Pancreas (tissue), 10 donors: ENCODE data around the gene MCM3AP. TPM values are rescaled to one million over a fixed set of nuclear protein-coding genes. Genes with fewer than 3 reads are reported as not detected.

ENCODE experiments used
- ATAC-seq, 4 donors: fragments of 200-7000 bp; cut with Tn5 transposase; one replicate each; pipeline versions ENCODE4 v1.8.0 to v1.9.1; 2020; ENCODE audit warnings: mild to moderate bottlenecking in 4 of 4, moderate library complexity in 4 of 4
- DNase-seq, 6 donors: peaks; one replicate each; pipeline ENCODE4 v3.0.0-alpha.2; 2020
- FAIRE-seq: peaks from 2 replicates; lab custom pipeline; 2012; peaks lifted over from hg19 to GRCh38; lab: Jason Lieb, UNC
- H3K27ac ChIP-seq, 4 donors: fragments of 200-600 bp; sonication (generic); 1 replicate in 3 of 4; 2 replicates in 1 of 4; pipeline versions ENCODE4 v1.5.0 to v1.8.0; 2020
- H3K27me3 ChIP-seq, 4 donors: fragments of 200-600 bp; one replicate each; pipeline ENCODE4 v1.8.0; 2021
- H3K36me3 ChIP-seq, 3 donors: fragments of 200-600 bp; sonication (generic) in 1 of 3; one replicate each; pipeline versions ENCODE4 v1.5.0 to v1.8.0; 2020 to 2021
- H3K4me1 ChIP-seq, 3 donors: fragments of 200-600 bp; one replicate each; pipeline ENCODE4 v1.8.0; 2021
- H3K4me3 ChIP-seq, 4 donors: fragments of 200-600 bp; sonication (generic) in 2 of 4; one replicate each; pipeline versions ENCODE4 v1.5.0 to v1.8.0; 2020 to 2021
- H3K9me3 ChIP-seq, 4 donors: fragments of 200-600 bp; one replicate each; pipeline ENCODE4 v1.8.0; 2021
- WGBS, 2 donors: extraction: QIAGEN DNeasy Blood & Tissue Kit; methylation state at CpG; one replicate each; pipeline ENCODE4 v1.1.7; 2013; 5-methylcytosine and 5-hydroxymethylcytosine counted together
- intact Hi-C, 3 donors: fragments of 100-400 bp; cut with DNase I; formaldehyde crosslinking; loops; one replicate each; pipeline versions ENCODE4 v1.11.1 to v1.14.2; 2022
- polyA plus RNA-seq, 2 donors: library from polyadenylated mRNA; stranded (reverse); fragments of 200-250 nt; gene quantifications; one replicate each; pipeline ENCODE4 v1.2.3, GENCODE V29; 2013
- total RNA-seq, 6 donors: library from RNA; stranded (reverse); fragmentation: NEBNext Ultra II Directional in 4 of 6; extraction: Animal tissue kit (Norgen Biotek cat#: 25700) in 4 of 6; gene quantifications; one replicate each; pipeline versions ENCODE4 v1.2.1 to v1.2.4, GENCODE V29; 2021 to 2023
- TF ChIP-seq, protein P1 (sequence below), 4 donors: fragments of 200-600 bp; sonication (generic) in 3 of 4; IDR thresholded peaks; one replicate each; pipeline versions ENCODE4 v1.5.0 to v1.8.0; 2021; ENCODE audit warnings: antibody characterized with exemption in 4 of 4
- donor health status: healthy with polysubstance abuse.
- donor health status: DM: no; HTN: no; CAD: no; lungs with moderate emphysema.
- donor health status: DM: no; HTN: no; CAD: no.
- donor health status: control.
- donor health status: control.
- donor health status: Bipolar disorder and iron deficiency.
- donor health status: DM: yes; HTN: yes; CAD: no.
- donor health status: DM: no; HTN: no; CAD: no.
- donor health status: DM: no; HTN: no; CAD: no.
- donor health status: DM: yes; HTN: yes; CAD: no.

Gene MCM3AP
- total and polyA plus RNA-seq, 8 donors, result 30.6 to 59.4 (median 38.0) TPM

DNA sequence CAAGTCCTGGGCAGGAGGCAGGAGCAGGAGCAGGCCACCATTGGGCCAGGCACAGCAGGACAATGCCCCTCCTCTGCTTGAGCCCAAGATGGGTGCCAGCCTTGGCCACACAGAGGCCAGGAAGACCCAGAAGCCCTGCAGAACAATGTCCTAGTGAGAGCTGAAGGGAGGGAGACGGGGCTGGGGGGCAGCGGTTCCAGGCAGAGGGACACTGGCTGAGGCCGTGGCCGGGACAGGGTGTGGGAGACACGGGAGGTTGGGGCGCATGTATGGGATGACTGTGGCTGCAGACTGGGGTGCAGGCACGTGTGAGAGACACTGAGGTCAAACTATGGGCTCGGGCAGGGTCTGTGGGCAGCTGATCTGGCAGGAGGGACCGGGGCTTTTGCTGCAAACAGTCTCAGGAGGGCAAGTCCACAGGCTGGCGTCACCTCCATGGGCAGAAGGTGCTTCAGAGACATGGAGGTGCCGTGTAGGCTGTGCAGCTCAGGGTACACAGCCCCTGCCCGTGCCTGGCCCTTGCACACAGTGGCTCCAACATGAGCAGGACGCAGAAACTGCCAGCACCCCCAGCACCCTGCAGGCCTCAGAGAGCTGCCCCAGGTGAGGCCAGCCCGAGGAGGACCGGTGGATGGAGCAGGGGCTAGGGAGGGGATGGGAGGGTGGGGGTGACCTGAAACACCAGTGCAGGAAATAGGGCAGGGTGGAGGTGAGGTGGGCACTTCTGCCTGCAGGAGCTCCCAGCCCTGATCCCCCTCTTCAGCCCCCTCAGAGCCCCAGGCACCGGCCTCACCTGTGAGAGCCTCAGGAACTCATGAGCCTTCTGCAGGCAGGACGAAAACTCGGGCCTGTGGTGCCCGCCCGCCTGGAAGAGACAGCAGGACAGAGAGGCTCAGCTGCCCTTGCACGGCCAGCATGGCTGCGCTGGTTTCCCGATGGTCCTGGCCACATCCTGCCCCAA is 76.4 kb downstream of the MCM3AP start:
- WGBS, 2 donors, result 93 to 94% methylated on average over 23 of the region's 23 CpGs
- FAIRE-seq (no peak), ATAC-seq (no peak), DNase-seq (peak in 2 of 6 donors; percentile 44 to 63)
- TF ChIP-seq, protein P1, sequence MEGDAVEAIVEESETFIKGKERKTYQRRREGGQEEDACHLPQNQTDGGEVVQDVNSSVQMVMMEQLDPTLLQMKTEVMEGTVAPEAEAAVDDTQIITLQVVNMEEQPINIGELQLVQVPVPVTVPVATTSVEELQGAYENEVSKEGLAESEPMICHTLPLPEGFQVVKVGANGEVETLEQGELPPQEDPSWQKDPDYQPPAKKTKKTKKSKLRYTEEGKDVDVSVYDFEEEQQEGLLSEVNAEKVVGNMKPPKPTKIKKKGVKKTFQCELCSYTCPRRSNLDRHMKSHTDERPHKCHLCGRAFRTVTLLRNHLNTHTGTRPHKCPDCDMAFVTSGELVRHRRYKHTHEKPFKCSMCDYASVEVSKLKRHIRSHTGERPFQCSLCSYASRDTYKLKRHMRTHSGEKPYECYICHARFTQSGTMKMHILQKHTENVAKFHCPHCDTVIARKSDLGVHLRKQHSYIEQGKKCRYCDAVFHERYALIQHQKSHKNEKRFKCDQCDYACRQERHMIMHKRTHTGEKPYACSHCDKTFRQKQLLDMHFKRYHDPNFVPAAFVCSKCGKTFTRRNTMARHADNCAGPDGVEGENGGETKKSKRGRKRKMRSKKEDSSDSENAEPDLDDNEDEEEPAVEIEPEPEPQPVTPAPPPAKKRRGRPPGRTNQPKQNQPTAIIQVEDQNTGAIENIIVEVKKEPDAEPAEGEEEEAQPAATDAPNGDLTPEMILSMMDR (IDR thresholded peaks at IDR 0.05), result no peak
- intact Hi-C loops, result no loop called here
- no peaks in the 10 kb centered on the region for H3K9me3 ChIP-seq
- no peak overlapping the region for H3K4me3 ChIP-seq
- no peaks in the 10 kb centered on the region for H3K27me3 ChIP-seq
- peaks cover 0 to 11% (median 11%) of the 10 kb centered on the region in 3 donors for H3K36me3 ChIP-seq
- no peaks in the 10 kb centered on the region for H3K4me1 ChIP-seq
- no peak overlapping the region for H3K27ac ChIP-seq

DNA sequence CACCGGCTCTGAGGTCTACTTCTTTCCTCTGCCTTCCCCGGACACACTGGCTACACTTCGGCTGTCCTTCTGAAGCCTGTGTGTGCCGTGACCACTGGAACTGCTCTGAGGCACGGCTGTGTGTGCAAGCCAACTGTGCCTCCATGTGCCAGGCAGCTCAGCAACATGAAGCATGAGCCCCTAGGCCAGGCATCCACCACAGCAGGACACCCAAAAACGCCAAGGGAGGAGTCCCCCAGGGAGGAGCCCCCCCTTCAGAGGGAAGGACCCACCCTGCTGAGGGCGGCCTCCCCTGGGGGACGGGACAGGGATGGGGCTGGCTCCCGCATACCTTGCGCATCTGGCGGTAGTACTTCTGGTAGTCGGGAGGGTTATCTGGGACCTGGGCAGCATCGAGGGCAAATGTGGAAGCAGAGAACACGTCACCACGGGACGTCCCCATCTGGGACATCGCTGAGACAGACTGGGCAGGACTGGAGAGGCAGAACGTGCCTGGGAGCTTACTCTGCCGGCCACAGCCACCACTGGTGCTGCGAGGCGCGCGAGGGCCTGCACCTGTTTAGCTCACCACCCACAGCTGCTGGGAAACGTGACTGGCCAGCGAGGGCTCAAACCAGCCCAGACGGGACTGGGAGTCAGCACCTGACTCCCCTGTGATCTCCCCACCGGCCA is 77.4 kb downstream of the MCM3AP start:
- no peak overlapping the region for H3K27ac ChIP-seq
- TF ChIP-seq, protein P1 (IDR thresholded peaks at IDR 0.05), result no peak
- H3K4me1 ChIP-seq, result no peaks in the 10 kb centered on the region
- FAIRE-seq (no peak), DNase-seq (peak in 1 of 6 donors; percentile 60), ATAC-seq (no peak)
- no peaks in the 10 kb centered on the region for H3K27me3 ChIP-seq
- H3K9me3 ChIP-seq, result no peaks in the 10 kb centered on the region
- intact Hi-C loops, result no loop called here
- peaks cover 0 to 11% (median 11%) of the 10 kb centered on the region in 3 donors for H3K36me3 ChIP-seq
- WGBS, 2 donors, result 91 to 95% methylated on average over 23 to 27 of the region's 27 CpGs
- no peak overlapping the region for H3K4me3 ChIP-seq

DNA sequence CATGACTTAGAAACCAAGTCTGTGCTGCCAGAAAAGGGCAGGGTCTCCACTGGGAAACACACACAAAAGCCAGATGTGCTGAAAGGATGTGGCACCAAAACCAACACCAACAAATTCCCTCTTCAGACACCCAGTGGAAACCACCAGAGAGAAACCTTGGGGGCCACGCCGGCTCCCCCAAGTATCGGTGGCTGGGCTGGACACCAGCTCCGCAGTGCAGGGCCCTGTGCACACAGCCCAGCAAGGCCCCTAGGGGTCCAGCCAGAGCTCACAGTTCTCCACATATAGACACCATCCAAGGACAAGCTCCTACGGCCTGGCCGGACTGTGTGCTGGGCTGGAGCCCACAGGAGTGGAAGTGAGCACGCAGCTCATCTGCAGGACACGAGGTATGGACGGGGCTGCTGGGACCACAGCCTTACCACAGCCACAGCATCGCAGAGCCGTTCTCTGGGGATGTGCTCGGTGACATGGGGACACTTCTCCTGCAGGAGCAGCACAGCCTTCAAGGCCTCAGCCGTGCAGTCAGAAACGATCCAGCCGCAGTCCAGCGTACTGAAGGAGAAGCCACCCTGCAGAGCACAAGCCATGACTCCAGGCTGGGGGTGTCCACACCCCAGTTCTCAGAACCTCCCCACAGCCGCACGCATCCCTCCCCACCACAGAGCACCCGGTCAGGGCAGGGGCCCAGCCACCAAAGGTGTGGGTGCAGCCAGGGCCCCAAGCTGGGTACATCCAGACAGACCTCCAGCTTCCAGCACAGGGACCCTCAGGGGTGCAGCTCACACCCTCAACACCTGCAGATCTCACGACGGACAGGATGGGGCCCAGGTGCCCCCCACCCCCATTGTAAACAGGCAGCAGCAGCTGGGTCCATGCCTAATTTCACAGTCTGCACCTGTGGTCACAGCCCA is 78.1 kb downstream of the MCM3AP start:
- TF ChIP-seq, protein P1 (IDR thresholded peaks at IDR 0.05), result no peak
- Histone ChIP-seq H3K36me3 (peaks cover 0 to 11% (median 11%) of the 10 kb centered on the region in 3 donors), H3K4me3 (no peak overlapping the region), H3K4me1 (no peaks in the 10 kb centered on the region), H3K27me3 (no peaks in the 10 kb centered on the region), H3K9me3 (no peaks in the 10 kb centered on the region), H3K27ac (no peak overlapping the region)
- DNase-seq, result peak in 2 of 6 donors; percentile 39 to 50
- intact Hi-C loops, result no loop called here
- WGBS, 2 donors, result 93 to 94% methylated on average over 21 of the region's 21 CpGs
- no peak for ATAC-seq
- FAIRE-seq, result no peak

DNA sequence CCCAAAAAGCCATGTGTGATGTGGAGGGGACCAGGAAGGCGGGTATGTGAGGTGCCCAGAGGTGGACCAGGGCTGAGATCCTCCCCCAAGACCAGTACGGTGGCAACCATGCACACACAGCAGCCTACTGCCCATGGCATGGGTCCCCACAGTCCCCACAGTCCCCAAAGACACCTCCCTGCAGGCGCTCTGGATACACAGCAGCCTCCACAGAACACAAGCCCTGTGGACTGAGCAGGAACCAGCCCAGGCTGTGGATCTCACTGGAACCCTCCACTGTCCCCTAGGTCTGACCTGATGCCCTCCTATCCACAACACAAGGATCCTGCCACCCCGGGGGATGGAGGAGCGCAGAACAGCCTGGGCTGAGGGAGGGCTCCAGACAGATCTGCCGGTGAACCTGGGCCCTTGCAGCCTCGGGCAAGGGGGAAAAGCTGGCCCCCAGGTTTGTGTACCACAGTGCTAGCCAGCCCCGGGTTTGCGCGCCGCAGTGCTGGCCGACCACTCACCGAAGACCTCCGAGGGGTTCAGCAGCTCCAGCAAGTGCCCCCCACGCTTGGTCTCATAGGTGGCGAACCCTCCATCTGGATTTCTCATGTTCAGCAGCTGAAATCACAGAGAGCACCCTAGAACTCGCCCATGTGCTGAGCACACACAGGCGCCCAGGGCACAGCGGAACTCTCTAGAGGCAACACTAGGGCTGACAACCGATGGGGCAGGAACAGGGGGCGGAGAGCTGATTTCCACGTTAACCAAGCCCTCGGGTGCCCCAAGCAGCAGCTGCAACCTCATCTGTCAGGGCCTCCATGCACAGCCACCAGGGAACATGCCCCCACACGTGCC is 79.0 kb downstream of the MCM3AP start:
- no peak for ATAC-seq
- Histone ChIP-seq H3K9me3 (no peaks in the 10 kb centered on the region), H3K4me3 (no peak overlapping the region), H3K27ac (no peak overlapping the region), H3K36me3 (peaks cover 0 to 11% (median 11%) of the 10 kb centered on the region in 3 donors), H3K27me3 (no peaks in the 10 kb centered on the region), H3K4me1 (no peaks in the 10 kb centered on the region)
- WGBS, 2 donors, result 93 to 95% methylated on average over 24 of the region's 24 CpGs
- no peak for FAIRE-seq
- intact Hi-C loops, result no loop called here
- TF ChIP-seq, protein P1 (IDR thresholded peaks at IDR 0.05), result no peak
- DNase-seq, result peak in 2 of 6 donors; percentile 48 to 51
